ENCODE data around the gene TMEM30A. TPM values are rescaled to one million over a fixed set of nuclear protein-coding genes. Genes with fewer than 3 reads are reported as not detected.

The TMEM30A gene
- total RNA-seq, 1 experiment from 2014 or later = 65.2 TPM

DNA sequence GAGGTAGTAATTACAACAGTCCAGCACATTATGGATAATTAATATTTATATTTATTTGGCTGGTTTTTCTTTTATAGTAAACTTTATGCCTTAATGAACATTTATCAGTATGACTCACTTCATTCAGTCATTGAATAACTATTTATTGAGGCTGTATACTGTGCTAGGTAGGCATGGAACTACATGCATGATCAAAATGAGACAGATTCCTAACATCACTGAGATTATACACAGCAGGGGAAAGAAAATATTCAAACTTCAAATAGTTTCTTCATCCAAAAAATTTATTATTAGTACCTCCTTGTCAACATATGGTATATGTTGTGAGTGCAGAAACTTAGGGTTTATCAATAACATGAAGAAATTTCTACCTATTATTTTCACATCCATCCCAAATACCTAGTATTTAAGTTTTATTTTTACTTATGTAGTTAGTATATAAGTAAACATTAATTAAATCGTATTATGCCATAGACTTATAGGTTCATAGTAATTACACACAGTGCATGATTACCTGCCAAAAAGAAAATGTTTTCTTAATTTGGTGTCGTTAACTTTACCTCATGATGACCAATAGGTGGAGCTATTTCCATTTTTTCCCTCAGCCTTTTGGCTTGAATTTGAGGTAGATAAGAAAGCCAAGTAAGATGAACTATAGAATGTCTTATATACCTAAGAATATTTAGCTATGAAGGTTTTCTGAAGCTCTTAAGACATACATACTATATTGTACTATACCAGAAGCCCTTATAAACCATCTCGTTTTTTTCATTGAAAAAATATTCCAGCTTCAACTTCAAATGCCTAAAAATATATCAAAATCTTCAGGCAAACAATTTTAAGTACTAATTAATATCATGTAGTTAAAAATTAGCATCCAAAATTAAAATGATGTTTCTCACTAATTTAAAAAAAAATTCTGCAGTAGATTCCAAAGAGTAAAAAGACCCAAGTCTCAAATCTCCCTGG is 12.5 kb upstream of the TMEM30A start:
- H3K36me3 Mint-ChIP-seq (ENCODE audit: insufficient read depth in 1 of 3, low read depth in 3 of 3) = no peaks in the 10 kb centered on the region
- Histone ChIP-seq H3K23me2 (ENCODE audit: insufficient read length, low read depth, low read length, poor library complexity, severe bottlenecking) (no peaks in the 10 kb centered on the region), H2BK120ac (ENCODE audit: low read depth, low read length, poor library complexity, severe bottlenecking) (no peak overlapping the region), H3K9me3 (ENCODE audit: control insufficient read depth, low read depth, low read length) (no peaks in the 10 kb centered on the region), H3K56ac (ENCODE audit: insufficient read length, low read depth, low read length) (no peak overlapping the region), H3K14ac (ENCODE audit: insufficient read depth, low read length) (no peak overlapping the region), H3K79me2 (ENCODE audit: insufficient read depth, low read length) (no peaks in the 10 kb centered on the region), H2BK20ac (ENCODE audit: low read depth, low read length, poor library complexity, severe bottlenecking) (no peak overlapping the region), H2AFZ (ENCODE audit: low read length) (no peak overlapping the region), H3T11ph (ENCODE audit: low read length) (no peak overlapping the region), H3K27me3 (ENCODE audit: insufficient read depth, low read length) (no peaks in the 10 kb centered on the region), H4K5ac (ENCODE audit: insufficient read length, low read depth, low read length) (no peak overlapping the region), H2BK5ac (ENCODE audit: insufficient read length, low read length) (no peak overlapping the region), H4K8ac (replicated peaks; ENCODE audit: insufficient read length, low read depth, low read length) (no peak overlapping the region), H2AK5ac (ENCODE audit: insufficient read length, low read length) (no peak overlapping the region), H3K18ac (ENCODE audit: insufficient read length, low read depth, low read length) (no peak overlapping the region), H3K27ac (ENCODE audit: insufficient read length, low read depth, low read length) (no peak overlapping the region), H4K91ac (ENCODE audit: insufficient read length, low read depth, low read length) (no peak overlapping the region), H3K4me2 (ENCODE audit: insufficient read depth, insufficient read length, low read length) (no peak overlapping the region), H3K79me1 (ENCODE audit: insufficient read depth, low read depth, low read length, poor library complexity, severe bottlenecking) (no peaks in the 10 kb centered on the region), H3K4ac (ENCODE audit: low read depth, low read length) (no peak overlapping the region), H2BK12ac (ENCODE audit: insufficient read length, low read depth, low read length) (no peak overlapping the region), H2BK15ac (ENCODE audit: low read depth, low read length) (no peak overlapping the region), H4K20me1 (ENCODE audit: control insufficient read depth, insufficient read depth, insufficient read length) (no peaks in the 10 kb centered on the region), H3K4me1 (ENCODE audit: insufficient read depth, low read length) (no peaks in the 10 kb centered on the region; the same call in 1 of the 2 replicates), H3K9ac (ENCODE audit: extremely low read depth, insufficient read length, low read length) (no peak overlapping the region), H3K23ac (ENCODE audit: insufficient read length, low read depth, low read length) (no peak overlapping the region)
- TF ChIP-seq CTCF (conservative IDR thresholded peaks at IDR 0.05) = peak; percentile 85
- WGBS (ENCODE audit: extremely low coverage, insufficient read length, low lambda C conversion rate) = no CpG with 5 or more reads among the region's 3 CpGs
- H3K27me3 Mint-ChIP-seq (ENCODE audit: low read depth) = no peaks in the 10 kb centered on the region
- DNase-seq = no peak
- H3K27ac Mint-ChIP-seq = peak overlapping the region in 1 of 3 experiments; percentile 59; a peak in 1 of 7 replicates
- no peak overlapping the region for H3K4me3 Mint-ChIP-seq
- peaks cover 17 to 19% of the 10 kb centered on the region in 2 experiments for H3K4me1 Mint-ChIP-seq
- no peaks in the 10 kb centered on the region for H3K9me3 Mint-ChIP-seq
